Endothelial cell of umbilical vein (primary cell): ENCODE data around the gene TAPBP. TPM values are rescaled to one million over a fixed set of nuclear protein-coding genes. Genes with fewer than 3 reads are reported as not detected.

ENCODE experiments used
- BruUV-seq: library from RNA; stranded (reverse); fragments of 400-500 nt; replicated peaks from 2 replicates; lab custom pipeline; 2021; lab: Mats Ljungman, UMichigan
- CTCF ChIA-PET: fragments of 300-600, 350-600 bp; sonication (Branson Sonifier 250); formaldehyde crosslinking; loops from one replicate; lab custom pipeline; 2021; ENCODE audit warnings: antibody characterized with exemption, inconsistent platforms; lab: Charles Lee
- POLR2A ChIA-PET: fragments of 300-600, 350-600 bp; sonication (Branson Sonifier 250); formaldehyde crosslinking; loops from one replicate; lab custom pipeline; 2021; ENCODE audit warnings: antibody characterized with exemption, inconsistent platforms; lab: Charles Lee
- DNase-seq: peaks from one replicate; pipeline ENCODE4 v3.0.0-alpha.2; 2011; ENCODE audit warnings: low read depth, low spot score
- FAIRE-seq: peaks from 2 replicates; lab custom pipeline; 2011; peaks lifted over from hg19 to GRCh38; lab: Jason Lieb, UNC
- H2AFZ ChIP-seq: 2 replicates; pipeline ENCODE4 v1.6.0; 2012; ENCODE audit warnings: low read depth, low read length, control low read depth, inconsistent platforms
- H3K27ac ChIP-seq: 2 replicates; pipeline ENCODE4 v1.5.1; 2011; ENCODE audit warnings: low read depth, mild to moderate bottlenecking, control low read depth, low read length, moderate library complexity; ENCODE audit not compliant: insufficient read depth
- H3K27me3 ChIP-seq, 2 experiments: 2 replicates each; pipeline versions ENCODE4 v1.6.0 to v1.6.1; 2011; ENCODE audit warnings: low read length in 2 of 2, mixed read lengths in 1 of 2; ENCODE audit not compliant: control insufficient read depth in 2 of 2, insufficient read depth in 2 of 2
- H3K36me3 ChIP-seq, 2 experiments: 2 replicates in 1 of 2; 3 replicates in 1 of 2; pipeline ENCODE4 v1.5.1; 2011; ENCODE audit warnings: low read length in 2 of 2, mild to moderate bottlenecking in 1 of 2, moderate library complexity in 1 of 2; ENCODE audit not compliant: control insufficient read depth in 2 of 2, insufficient read depth in 2 of 2; ENCODE audit errors: extremely low read depth in 1 of 2
- H3K4me1 ChIP-seq: 3 replicates; pipeline ENCODE4 v1.5.1; 2011; ENCODE audit warnings: mild to moderate bottlenecking, low read length; ENCODE audit not compliant: control insufficient read depth, insufficient read depth; ENCODE audit errors: extremely low read depth
- H3K4me2 ChIP-seq: 2 replicates; pipeline ENCODE4 v1.6.1; 2011; ENCODE audit warnings: low read length, control low read depth, mixed read lengths; ENCODE audit not compliant: insufficient read depth
- H3K4me3 ChIP-seq, 3 experiments: fragments of 200-600 bp in 1 of 3; sonication (generic), shearing (Covaris generic) in 1 of 3; replicated peaks in 1 of 3; 2 replicates each; pipeline ENCODE4 v1.5.1; 2011 to 2016; ENCODE audit warnings: control low read depth in 3 of 3, low read length in 3 of 3, mild to moderate bottlenecking in 2 of 3, inconsistent platforms in 1 of 3, low read depth in 1 of 3, moderate library complexity in 1 of 3; ENCODE audit not compliant: insufficient read depth in 1 of 3
- H3K79me2 ChIP-seq: 2 replicates; pipeline ENCODE4 v1.6.0; 2012; ENCODE audit warnings: low read length, inconsistent platforms; ENCODE audit not compliant: control insufficient read depth, insufficient read depth
- H3K9ac ChIP-seq: replicated peaks from 2 replicates; pipeline ENCODE3; 2011; ENCODE audit warnings: low read length, control low read depth; ENCODE audit not compliant: insufficient read depth; ENCODE audit errors: extremely low read depth
- H3K9me1 ChIP-seq: replicated peaks from 3 replicates; pipeline ENCODE4 v1.6.0; 2011; ENCODE audit warnings: mild to moderate bottlenecking, low read length; ENCODE audit not compliant: control insufficient read depth, insufficient read depth; ENCODE audit errors: extremely low read depth
- H3K9me3 ChIP-seq: replicated peaks from 2 replicates; pipeline ENCODE4 v1.5.1; 2012; ENCODE audit warnings: low read length, inconsistent platforms; ENCODE audit not compliant: control insufficient read depth, insufficient read depth
- H4K20me1 ChIP-seq: replicated peaks from 2 replicates; pipeline ENCODE3; 2011; ENCODE audit warnings: mild to moderate bottlenecking, low read length; ENCODE audit not compliant: control insufficient read depth, insufficient read depth; ENCODE audit errors: extremely low read depth
- CTCF ChIP-seq, 2 donors: IDR thresholded peaks; 1 replicate in 1 of 2; 2 replicates in 1 of 2; pipeline ENCODE4 v1.5.1; 2011; ENCODE audit warnings: low read length in 2 of 2, mild to moderate bottlenecking in 2 of 2, moderate library complexity in 2 of 2, control low read depth in 1 of 2, inconsistent platforms in 1 of 2, low read depth in 1 of 2; ENCODE audit not compliant: insufficient read depth in 1 of 2; ENCODE audit errors: extremely low read depth in 1 of 2
- EZH2 ChIP-seq: IDR thresholded peaks from 2 replicates; pipeline ENCODE4 v1.6.1; 2012; ENCODE audit warnings: borderline replicate concordance, low read depth, mild to moderate bottlenecking, moderate library complexity, low read length, inconsistent platforms; ENCODE audit not compliant: severe bottlenecking
- FOS ChIP-seq: IDR thresholded peaks from 2 replicates; pipeline ENCODE4 v1.6.1; 2011; ENCODE audit warnings: mild to moderate bottlenecking, low read length, moderate library complexity, borderline replicate concordance; ENCODE audit not compliant: insufficient read depth
- GATA2 ChIP-seq: IDR thresholded peaks from 2 replicates; pipeline ENCODE4 v1.7.0; 2011; ENCODE audit warnings: low read depth, mild to moderate bottlenecking, moderate library complexity, mixed read lengths, low read length; ENCODE audit not compliant: insufficient read length, insufficient read depth
- JUN ChIP-seq: IDR thresholded peaks from 2 replicates; pipeline ENCODE4 v1.6.1; 2011; ENCODE audit warnings: borderline replicate concordance, low read depth; ENCODE audit not compliant: insufficient read length, insufficient read depth
- MAX ChIP-seq: IDR thresholded peaks from 2 replicates; pipeline ENCODE4 v1.6.1; 2011; ENCODE audit not compliant: insufficient read depth, insufficient read length
- MYC ChIP-seq: IDR thresholded peaks from one replicate; pipeline ENCODE4 v1.6.1; 2011; ENCODE audit warnings: mild to moderate bottlenecking, low read depth, low read length
- POLR2A ChIP-seq: IDR thresholded peaks from 2 replicates; pipeline ENCODE4 v1.6.1; 2012; ENCODE audit warnings: low read depth, mild to moderate bottlenecking, control low read depth, low read length
- POLR2AphosphoS5 ChIP-seq: IDR thresholded peaks from 2 replicates; pipeline ENCODE4 v1.6.1; 2012; ENCODE audit warnings: low read depth, mild to moderate bottlenecking, control low read depth, low read length, moderate library complexity; ENCODE audit not compliant: insufficient read depth
- dilution Hi-C: fragments of 300-500 bp; cut with MboI; formaldehyde crosslinking; loops from one replicate; pipeline ENCODE4 v1.15.0; 2019; ENCODE audit warnings: low sequenced_read_pairs; ENCODE audit not compliant: extremely low pct_ligation_motif_present
- intact Hi-C: fragments of 100-400 bp; cut with micrococcal nuclease; formaldehyde crosslinking; loops from one replicate; pipeline ENCODE4 v1.10.0; 2022
- polyA plus RNA-seq, 4 experiments: library from polyadenylated mRNA; depleted of rRNA in 3 of 4; stranded (reverse) in 3 of 4; unstranded in 1 of 4; fragments of >200 nt; gene quantifications; 2 replicates each; pipeline versions ENCODE4 v1.2.1 to v1.2.3, GENCODE V29; 2011 to 2012; ENCODE audit warnings: missing spikeins in 1 of 4
- total RNA-seq: library from RNA; stranded (reverse); gene quantifications from 2 replicates; pipeline ENCODE4 v1.2.3, GENCODE V29; 2021

TAPBP gene
- total and polyA plus RNA-seq, 2 donors (not counting 3 experiments of a cell fraction or from before 2014, with no cell fraction given), result 69.6 to 98.0 TPM

- Histone ChIP-seq H3K36me3 (peaks cover 12 to 30% of the 10 kb centered on the region in 2 experiments), H3K4me2 (peak overlapping the region; percentile 79), H3K79me2 (peaks cover 27% of the 10 kb centered on the region), H4K20me1 (no peaks in the 10 kb centered on the region), H3K9ac (peak overlapping the region; percentile 65), H3K9me1 (no peaks in the 10 kb centered on the region), H3K4me3 (peak overlapping the region; percentile 59 to 96 (median 88)), H3K27me3 (no peaks in the 10 kb centered on the region), H3K4me1 (peaks cover 13% of the 10 kb centered on the region), H2AFZ (peak overlapping the region; percentile 48), H3K9me3 (no peaks in the 10 kb centered on the region), H3K27ac (peak overlapping the region; percentile 16)
- FAIRE-seq (no peak), DNase-seq (no peak)
- TSS peak; percentile 60 for BruUV-seq
- intact Hi-C loops (no loop called here), dilution Hi-C loops (no loop called here)
- no peak for TF ChIP-seq JUN
- no peak for TF ChIP-seq GATA2
- no peak for TF ChIP-seq MYC
- TF ChIP-seq EZH2, result no peak
- no peak for TF ChIP-seq POLR2A
- TF ChIP-seq CTCF (IDR thresholded peaks at IDR 0.05; ENCODE audit: extremely low read depth in 1 of 2, insufficient read depth in 1 of 2, low read depth in 1 of 2, low read length in 2 of 2), result no peak
- no peak for TF ChIP-seq MAX
- TF ChIP-seq POLR2AphosphoS5, result no peak
- no peak for TF ChIP-seq FOS
- ChIA-PET CTCF (interaction anchor here (0.9 to 2.1 kb wide), 7 partner anchors 9 to 30 kb away, joined by 3 to 17 read pairs (median 6); partner anchors contain the start of genes B3GALT4, RGL2 and ZBTB22), POLR2A (interaction anchor here (1.6 to 1.7 kb wide), 2 partner anchors 17 to 35 kb away, joined by 5 to 6 read pairs; partner anchors contain the start of genes RPS18 and VPS52)
Observed at GRCh38 chr6:33288141-33288920, 25.5 kb downstream of the TAPBP start.
